HEK293 (cell line): ENCODE measurements around the gene KIF26B.

ENCODE experiments used
- CTCF ChIA-PET: fragments of 350-600 bp; formaldehyde crosslinking; extraction: SDS; loops from one replicate; lab custom pipeline; 2021; ENCODE audit warnings: antibody characterized with exemption; lab: Yijun Ruan, JAX
- POLR2A ChIA-PET: fragments of 300-600 bp; formaldehyde crosslinking; extraction: SDS; loops from one replicate; lab custom pipeline; 2020; ENCODE audit warnings: antibody characterized with exemption, inconsistent platforms; lab: Yijun Ruan, JAX
- H3K27ac ChIP-seq: fragments of 200-500 bp; sonication (Bioruptor generic); 2 replicates; pipeline ENCODE4 v1.5.1; 2014; ENCODE audit warnings: low read depth, low read length, control low read depth, inconsistent platforms; ENCODE audit errors: extremely low read depth
- H3K36me3 ChIP-seq, 2 experiments: fragments of 200-500 bp in 1 of 2; sonication (Bioruptor generic) in 1 of 2; 1 replicate in 1 of 2; 2 replicates in 1 of 2; pipeline ENCODE4 v1.5.1; 2014 to 2017; ENCODE audit warnings: inconsistent platforms in 2 of 2, low read length in 2 of 2; ENCODE audit not compliant: control insufficient read depth in 2 of 2, insufficient read depth in 1 of 2
- H3K4me1 ChIP-seq: fragments of 200-500 bp; sonication (Bioruptor generic); 2 replicates; pipeline ENCODE4 v1.5.1; 2014; ENCODE audit warnings: mild to moderate bottlenecking, low read length, inconsistent platforms; ENCODE audit not compliant: control insufficient read depth, insufficient read depth
- H3K4me3 ChIP-seq: 2 replicates; pipeline ENCODE4 v1.5.1; 2011; ENCODE audit warnings: low read depth, mild to moderate bottlenecking, control low read depth, low read length, moderate library complexity
- H3K9me3 ChIP-seq: fragments of 200-500 bp; sonication (Bioruptor generic); 2 replicates; pipeline ENCODE4 v1.5.1; 2014; ENCODE audit warnings: low read depth, low read length, inconsistent platforms; ENCODE audit not compliant: control insufficient read depth, insufficient read depth
- GLIS1 ChIP-seq: fragments of 450-650 bp; formaldehyde crosslinking; IDR thresholded peaks from 2 replicates; pipeline ENCODE4 v1.5.1; 2016; ENCODE audit warnings: missing biosample characterization, missing genetic modification characterization
- MZF1 ChIP-seq: fragments of 450-650 bp; formaldehyde crosslinking; IDR thresholded peaks from 2 replicates; pipeline ENCODE4 v1.5.1; 2017; ENCODE audit warnings: missing biosample characterization, missing genetic modification characterization, borderline replicate concordance
- ZNF121 ChIP-seq: fragments of 450-650 bp; formaldehyde crosslinking; IDR thresholded peaks from 2 replicates; pipeline ENCODE4 v1.5.1; 2016; ENCODE audit warnings: missing biosample characterization, missing genetic modification characterization
- ZNF248 ChIP-seq: fragments of 450-650 bp; formaldehyde crosslinking; IDR thresholded peaks from 2 replicates; pipeline ENCODE4 v1.5.1; 2017; ENCODE audit warnings: missing biosample characterization, missing genetic modification characterization
- ZNF274 ChIP-seq, 2 experiments: fragments of 200-500 bp in 1 of 2; fragments of 450-650 bp in 1 of 2; sonication (Bioruptor generic) in 1 of 2; formaldehyde crosslinking in 1 of 2; IDR thresholded peaks; 2 replicates each; pipeline versions ENCODE4 v1.5.1 to v1.6.1; 2014 to 2016; ENCODE audit warnings: borderline replicate concordance in 1 of 2, inconsistent platforms in 1 of 2, low read length in 1 of 2, missing biosample characterization in 1 of 2, missing genetic modification characterization in 1 of 2
- ZNF521 ChIP-seq: fragments of 450-650 bp; formaldehyde crosslinking; IDR thresholded peaks from 2 replicates; pipeline ENCODE4 v1.5.1; 2017; ENCODE audit warnings: missing biosample characterization, mild to moderate bottlenecking, missing genetic modification characterization
- ZNF558 ChIP-seq: fragments of 450-650 bp; formaldehyde crosslinking; IDR thresholded peaks from 2 replicates; pipeline ENCODE4 v1.5.1; 2016; ENCODE audit warnings: missing biosample characterization, missing genetic modification characterization
- ZNF571 ChIP-seq: fragments of 450-650 bp; formaldehyde crosslinking; IDR thresholded peaks from 2 replicates; pipeline ENCODE4 v1.5.0; 2017; ENCODE audit warnings: missing biosample characterization, missing genetic modification characterization
- ZNF664 ChIP-seq: fragments of 450-650 bp; formaldehyde crosslinking; IDR thresholded peaks from 2 replicates; pipeline ENCODE4 v1.5.1; 2016; ENCODE audit warnings: missing biosample characterization, missing genetic modification characterization
- ZNF701 ChIP-seq: fragments of 450-650 bp; formaldehyde crosslinking; IDR thresholded peaks from 2 replicates; pipeline ENCODE4 v1.5.1; 2016; ENCODE audit warnings: missing biosample characterization, missing genetic modification characterization
- TF ChIP-seq, protein P1 (sequence below): fragments of 450-650 bp; formaldehyde crosslinking; optimal IDR thresholded peaks from 2 replicates; pipeline ENCODE3; 2016; ENCODE audit warnings: missing biosample characterization, mild to moderate bottlenecking, missing genetic modification characterization
- TF ChIP-seq, protein P2 (sequence below): fragments of 450-650 bp; formaldehyde crosslinking; IDR thresholded peaks from 2 replicates; pipeline ENCODE4 v1.5.1; 2016; ENCODE audit warnings: missing biosample characterization, missing genetic modification characterization
- TF ChIP-seq, protein P3 (sequence below): fragments of 450-650 bp; formaldehyde crosslinking; IDR thresholded peaks from 2 replicates; pipeline ENCODE4 v1.5.1; 2016; ENCODE audit warnings: missing biosample characterization, missing genetic modification characterization

Gene KIF26B

DNA sequence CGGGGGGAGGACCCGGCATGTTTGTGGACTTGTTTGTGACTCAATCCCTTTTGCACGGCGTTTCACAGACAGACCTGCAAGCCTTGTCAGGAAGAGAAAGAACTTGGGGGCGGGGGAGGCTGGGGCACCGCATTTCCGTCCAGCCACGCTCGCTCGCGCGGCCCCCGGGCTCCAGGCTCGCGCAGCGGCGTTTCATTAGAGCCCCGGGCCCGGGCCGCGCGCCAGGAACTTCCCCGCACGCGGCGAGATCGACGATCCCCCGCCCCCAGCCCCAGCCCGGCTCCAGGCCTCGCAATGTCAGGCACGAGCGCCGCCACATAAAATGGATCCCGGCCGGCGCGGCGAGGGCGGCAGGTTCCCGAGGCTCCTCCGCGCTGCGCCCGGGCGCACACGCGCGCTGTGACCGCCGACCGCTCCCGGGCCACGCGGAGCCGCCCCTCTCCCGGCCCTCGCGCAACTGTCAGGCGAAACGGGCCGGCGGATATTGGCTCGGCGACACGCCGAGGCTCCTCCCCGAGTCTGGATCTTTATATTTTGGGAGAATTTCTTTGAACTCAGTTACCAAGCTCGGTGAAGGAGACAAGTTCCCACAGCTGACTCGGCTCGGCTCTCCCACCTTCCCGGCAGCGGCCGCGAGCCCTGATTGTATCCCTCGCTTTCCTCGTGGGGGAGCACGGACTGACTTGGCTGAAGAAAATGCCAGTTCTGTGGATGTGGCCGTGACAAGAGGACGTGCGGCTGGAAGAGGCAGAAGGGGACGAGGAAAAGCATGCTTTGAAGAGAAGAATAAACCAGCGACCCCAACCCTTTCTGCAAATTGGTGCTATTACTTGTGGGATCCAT lies at the start of gene KIF26B:
Gene KIF26B (plus strand): TSS at position 557 of the 843 bp plus-strand sequence. CDS start 440 bp downstream, outside the sequence.
- peak within 1 kb of the TSS; percentile 16; the same call in 1 of the 2 replicates for H3K27ac ChIP-seq
- H3K9me3 ChIP-seq: no peaks in the 10 kb centered on the region
- ChIA-PET CTCF (no interaction called here), POLR2A (no interaction called here)
- no peak for TF ChIP-seq ZNF521
- no peak for TF ChIP-seq MZF1 (tag by site-specific recombination)
- TF ChIP-seq, protein P1, sequence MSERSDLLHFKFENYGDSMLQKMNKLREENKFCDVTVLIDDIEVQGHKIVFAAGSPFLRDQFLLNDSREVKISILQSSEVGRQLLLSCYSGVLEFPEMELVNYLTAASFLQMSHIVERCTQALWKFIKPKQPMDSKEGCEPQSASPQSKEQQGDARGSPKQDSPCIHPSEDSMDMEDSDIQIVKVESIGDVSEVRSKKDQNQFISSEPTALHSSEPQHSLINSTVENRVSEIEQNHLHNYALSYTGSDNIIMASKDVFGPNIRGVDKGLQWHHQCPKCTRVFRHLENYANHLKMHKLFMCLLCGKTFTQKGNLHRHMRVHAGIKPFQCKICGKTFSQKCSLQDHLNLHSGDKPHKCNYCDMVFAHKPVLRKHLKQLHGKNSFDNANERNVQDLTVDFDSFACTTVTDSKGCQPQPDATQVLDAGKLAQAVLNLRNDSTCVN (tag by site-specific recombination): peak; percentile 65
- TF ChIP-seq, protein P2, sequence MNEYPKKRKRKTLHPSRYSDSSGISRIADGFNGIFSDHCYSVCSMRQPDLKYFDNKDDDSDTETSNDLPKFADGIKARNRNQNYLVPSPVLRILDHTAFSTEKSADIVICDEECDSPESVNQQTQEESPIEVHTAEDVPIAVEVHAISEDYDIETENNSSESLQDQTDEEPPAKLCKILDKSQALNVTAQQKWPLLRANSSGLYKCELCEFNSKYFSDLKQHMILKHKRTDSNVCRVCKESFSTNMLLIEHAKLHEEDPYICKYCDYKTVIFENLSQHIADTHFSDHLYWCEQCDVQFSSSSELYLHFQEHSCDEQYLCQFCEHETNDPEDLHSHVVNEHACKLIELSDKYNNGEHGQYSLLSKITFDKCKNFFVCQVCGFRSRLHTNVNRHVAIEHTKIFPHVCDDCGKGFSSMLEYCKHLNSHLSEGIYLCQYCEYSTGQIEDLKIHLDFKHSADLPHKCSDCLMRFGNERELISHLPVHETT (tag by site-specific recombination): no peak
- H3K36me3 ChIP-seq: no peaks in the 10 kb centered on the region
- H3K4me1 ChIP-seq: no peaks in the 10 kb centered on the region; the same call in 1 of the 2 replicates
- H3K4me3 ChIP-seq: peak within 1 kb of the TSS; percentile 46

DNA sequence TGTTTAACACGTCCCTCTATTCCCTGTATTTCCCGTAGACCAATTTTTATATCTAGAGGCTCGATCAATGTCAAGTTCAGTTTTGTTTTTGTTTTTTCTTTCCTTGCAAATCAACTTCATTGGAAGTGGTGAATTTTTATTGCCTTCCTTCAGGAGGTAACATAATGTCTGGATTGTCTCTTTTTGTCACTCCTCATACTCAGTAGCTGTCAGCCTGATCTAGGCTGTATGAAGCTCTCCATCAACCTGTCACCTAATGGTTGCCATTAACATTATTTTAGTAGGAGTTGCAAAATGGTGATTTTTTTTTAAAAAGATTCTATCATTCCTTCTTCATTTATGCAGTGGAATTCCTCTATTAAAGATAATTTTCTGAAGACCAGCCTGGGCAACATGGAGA lies 49.7 kb upstream of the KIF26B start:
- ChIA-PET CTCF (no interaction called here), POLR2A (no interaction called here)
- Histone ChIP-seq H3K4me1 (no peaks in the 10 kb centered on the region), H3K36me3 (no peaks in the 10 kb centered on the region), H3K4me3 (no peak overlapping the region), H3K9me3 (no peaks in the 10 kb centered on the region), H3K27ac (no peak overlapping the region)
- TF ChIP-seq ZNF664 (tag by site-specific recombination) (no peak), ZNF701 (tag by site-specific recombination) (no peak), ZNF248 (tag by site-specific recombination) (no peak), ZNF571 (no peak), ZNF274 (IDR thresholded peaks at IDR 0.05; ENCODE audit: low read length) (no peak), ZNF274 (tag by site-specific recombination; IDR thresholded peaks at IDR 0.05; ENCODE audit: borderline replicate concordance) (no peak)
- TF ChIP-seq, protein P3, sequence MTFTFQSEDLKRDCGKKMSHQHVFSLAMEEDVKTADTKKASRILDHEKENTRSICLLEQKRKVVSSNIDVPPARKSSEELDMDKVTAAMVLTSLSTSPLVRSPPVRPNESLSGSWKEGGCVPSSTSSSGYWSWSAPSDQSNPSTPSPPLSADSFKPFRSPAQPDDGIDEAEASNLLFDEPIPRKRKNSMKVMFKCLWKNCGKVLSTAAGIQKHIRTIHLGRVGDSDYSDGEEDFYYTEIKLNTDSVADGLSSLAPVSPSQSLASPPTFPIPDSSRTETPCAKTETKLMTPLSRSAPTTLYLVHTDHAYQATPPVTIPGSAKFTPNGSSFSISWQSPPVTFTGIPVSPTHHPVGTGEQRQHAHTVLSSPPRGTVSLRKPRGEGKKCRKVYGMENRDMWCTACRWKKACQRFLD (tag by site-specific recombination): no peak

DNA sequence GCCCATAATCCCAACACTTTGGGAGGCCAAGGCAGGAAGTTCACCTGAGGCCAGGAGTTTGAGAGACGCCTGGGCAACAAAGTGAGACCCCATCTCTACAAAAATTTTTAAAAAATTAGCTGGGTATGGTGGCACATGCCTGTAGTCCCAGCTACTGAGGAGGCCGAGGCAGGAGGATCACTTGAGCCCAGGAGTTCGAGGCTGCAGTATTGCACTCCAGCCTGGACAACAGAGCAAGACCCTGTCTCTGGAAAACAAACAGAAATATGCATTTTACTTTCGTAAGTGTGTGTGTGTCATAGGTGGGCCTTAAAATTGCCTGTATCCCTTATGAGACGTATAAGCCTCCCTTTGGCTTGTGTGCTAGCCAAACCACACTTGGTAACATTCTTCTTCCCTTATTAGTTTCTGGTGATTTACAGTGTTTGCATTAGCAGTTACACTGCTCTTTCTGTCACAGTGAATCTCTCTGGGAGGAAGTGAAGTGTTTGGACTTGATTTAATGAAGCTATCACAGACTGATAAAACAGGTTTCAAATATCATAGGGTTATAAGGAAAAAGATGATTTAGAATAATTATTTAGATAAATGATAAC lies 48.9 kb upstream of the KIF26B start:
- no peaks in the 10 kb centered on the region for H3K9me3 ChIP-seq
- no peak overlapping the region for H3K4me3 ChIP-seq
- H3K27ac ChIP-seq: no peak overlapping the region
- H3K4me1 ChIP-seq: no peaks in the 10 kb centered on the region
- H3K36me3 ChIP-seq: no peaks in the 10 kb centered on the region
- TF ChIP-seq ZNF121 (tag by site-specific recombination): peak; percentile 50; the same call in 1 of the 2 replicates
- TF ChIP-seq ZNF558 (tag by site-specific recombination): no peak
- TF ChIP-seq GLIS1 (tag by site-specific recombination): no peak
- POLR2A ChIA-PET: no interaction called here
- CTCF ChIA-PET: no interaction called here
